ENCODE data around the gene SLC25A26. TPM values are rescaled to one million over a fixed set of nuclear protein-coding genes. Genes with fewer than 3 reads are reported as not detected.
"Not testable (repeated sequence)": the region's sequence is repeated elsewhere in the genome, so short reads cannot be mapped to it uniquely, and the experiment has no call there.

Gene SLC25A26
- total RNA-seq, 1 experiment from 2014 or later = 23.8 TPM

DNA sequence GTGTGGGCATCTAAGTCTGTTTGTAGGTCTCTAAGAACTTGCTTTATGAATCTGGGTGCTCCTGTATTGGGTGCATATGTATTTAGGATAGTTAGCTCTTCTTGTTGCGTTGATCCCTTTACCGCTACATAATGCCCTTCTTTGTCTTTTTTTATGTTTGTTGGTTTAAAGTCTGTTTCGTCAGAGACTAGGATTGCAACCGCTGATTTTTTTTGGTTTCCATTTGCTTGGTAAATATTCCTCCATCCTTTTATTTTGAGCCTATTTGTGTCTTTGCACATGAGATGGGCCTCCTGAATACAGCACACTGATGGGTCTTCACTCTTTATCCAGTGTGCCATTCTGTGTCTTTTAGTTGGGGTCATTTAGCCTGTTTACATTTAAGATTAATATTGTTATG lies 71.1 kb downstream of the SLC25A26 start:
- RAD21 ChIA-PET (ENCODE audit: low non-redundant PET in 1 of 2, low total read pairs in 2 of 2, uncharacterized antibody in 2 of 2, unreplicated experiment in 2 of 2); BruUV-seq (replicated peaks); H3K4me1 ChIP-seq (ENCODE audit: control insufficient read depth in 1 of 2, insufficient read depth in 2 of 2, low read length in 2 of 2); H2AFZ ChIP-seq (ENCODE audit: low read depth, low read length, poor library complexity, severe bottlenecking); intact Hi-C loops (cut with micrococcal nuclease); H4K20me1 ChIP-seq (ENCODE audit: insufficient read depth); POLR2A ChIA-PET; H3K9me2 ChIP-seq (ENCODE audit: insufficient read depth); ATAC-seq; CTCF ChIA-PET; H3K36me3 ChIP-seq (ENCODE audit: control insufficient read depth in 1 of 2, insufficient read depth in 2 of 2, low read length in 2 of 2); H3K27ac ChIP-seq (ENCODE audit: low read depth, low read length); H3K9me3 ChIP-seq (ENCODE audit: control insufficient read depth in 1 of 2, insufficient read depth in 1 of 2, low read depth in 1 of 2, low read length in 2 of 2); H3K27me3 ChIP-seq (ENCODE audit: insufficient read depth, low read length); H3K4me2 ChIP-seq (ENCODE audit: low read length); DNase-seq (ENCODE audit: low read depth, low spot score); H3K4me3 ChIP-seq (replicated peaks in 1 of 2; ENCODE audit: low read depth in 1 of 2, low read length in 2 of 2); H3K9ac ChIP-seq (ENCODE audit: low read length): not testable (repeated sequence)
- H3K79me2 ChIP-seq (ENCODE audit: insufficient read depth, low read length) = peaks cover 11% of the 10 kb centered on the region; the same call in 1 of the 2 replicates

DNA sequence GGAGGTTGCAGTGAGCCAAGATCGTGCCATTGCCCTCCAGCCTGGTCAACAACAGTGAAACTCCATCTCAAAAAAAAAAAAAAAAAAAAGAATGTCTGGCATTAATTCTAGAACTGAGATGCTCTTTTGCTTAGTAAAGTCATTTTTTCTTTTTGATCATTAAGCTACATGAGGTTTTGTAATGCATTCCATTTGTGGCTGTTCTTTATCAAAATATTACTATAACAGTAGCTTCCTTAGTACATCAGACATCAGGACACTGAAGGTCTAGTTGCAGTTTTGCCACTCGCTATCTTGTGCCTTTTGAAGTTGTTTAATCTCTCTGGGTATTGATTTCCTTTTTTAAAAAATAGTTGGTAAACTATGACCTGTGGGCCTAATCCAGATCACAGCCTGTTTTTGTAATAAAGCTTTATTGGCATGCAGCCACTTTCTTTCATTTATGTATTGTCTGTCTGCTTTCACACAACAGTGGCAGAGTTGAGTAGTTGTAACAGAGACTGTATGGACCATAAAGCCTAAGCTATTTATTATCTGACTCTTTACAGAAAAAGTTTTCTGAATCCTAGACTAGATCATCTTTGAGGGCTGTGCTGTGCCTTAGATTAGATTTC lies 76.6 kb downstream of the SLC25A26 start:
- TF ChIP-seq ELF1 (IDR thresholded peaks at IDR 0.05; ENCODE audit: borderline replicate concordance, low read depth) = no peak
- TF ChIP-seq, protein P1, sequence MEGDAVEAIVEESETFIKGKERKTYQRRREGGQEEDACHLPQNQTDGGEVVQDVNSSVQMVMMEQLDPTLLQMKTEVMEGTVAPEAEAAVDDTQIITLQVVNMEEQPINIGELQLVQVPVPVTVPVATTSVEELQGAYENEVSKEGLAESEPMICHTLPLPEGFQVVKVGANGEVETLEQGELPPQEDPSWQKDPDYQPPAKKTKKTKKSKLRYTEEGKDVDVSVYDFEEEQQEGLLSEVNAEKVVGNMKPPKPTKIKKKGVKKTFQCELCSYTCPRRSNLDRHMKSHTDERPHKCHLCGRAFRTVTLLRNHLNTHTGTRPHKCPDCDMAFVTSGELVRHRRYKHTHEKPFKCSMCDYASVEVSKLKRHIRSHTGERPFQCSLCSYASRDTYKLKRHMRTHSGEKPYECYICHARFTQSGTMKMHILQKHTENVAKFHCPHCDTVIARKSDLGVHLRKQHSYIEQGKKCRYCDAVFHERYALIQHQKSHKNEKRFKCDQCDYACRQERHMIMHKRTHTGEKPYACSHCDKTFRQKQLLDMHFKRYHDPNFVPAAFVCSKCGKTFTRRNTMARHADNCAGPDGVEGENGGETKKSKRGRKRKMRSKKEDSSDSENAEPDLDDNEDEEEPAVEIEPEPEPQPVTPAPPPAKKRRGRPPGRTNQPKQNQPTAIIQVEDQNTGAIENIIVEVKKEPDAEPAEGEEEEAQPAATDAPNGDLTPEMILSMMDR (IDR thresholded peaks at IDR 0.05 in 2 of 3, conservative IDR thresholded peaks at IDR 0.05 in 1 of 3; ENCODE audit: borderline replicate concordance in 1 of 3, insufficient read depth in 1 of 3, low read depth in 2 of 3, low read length in 2 of 3) = no peak
- TF ChIP-seq, protein P2, sequence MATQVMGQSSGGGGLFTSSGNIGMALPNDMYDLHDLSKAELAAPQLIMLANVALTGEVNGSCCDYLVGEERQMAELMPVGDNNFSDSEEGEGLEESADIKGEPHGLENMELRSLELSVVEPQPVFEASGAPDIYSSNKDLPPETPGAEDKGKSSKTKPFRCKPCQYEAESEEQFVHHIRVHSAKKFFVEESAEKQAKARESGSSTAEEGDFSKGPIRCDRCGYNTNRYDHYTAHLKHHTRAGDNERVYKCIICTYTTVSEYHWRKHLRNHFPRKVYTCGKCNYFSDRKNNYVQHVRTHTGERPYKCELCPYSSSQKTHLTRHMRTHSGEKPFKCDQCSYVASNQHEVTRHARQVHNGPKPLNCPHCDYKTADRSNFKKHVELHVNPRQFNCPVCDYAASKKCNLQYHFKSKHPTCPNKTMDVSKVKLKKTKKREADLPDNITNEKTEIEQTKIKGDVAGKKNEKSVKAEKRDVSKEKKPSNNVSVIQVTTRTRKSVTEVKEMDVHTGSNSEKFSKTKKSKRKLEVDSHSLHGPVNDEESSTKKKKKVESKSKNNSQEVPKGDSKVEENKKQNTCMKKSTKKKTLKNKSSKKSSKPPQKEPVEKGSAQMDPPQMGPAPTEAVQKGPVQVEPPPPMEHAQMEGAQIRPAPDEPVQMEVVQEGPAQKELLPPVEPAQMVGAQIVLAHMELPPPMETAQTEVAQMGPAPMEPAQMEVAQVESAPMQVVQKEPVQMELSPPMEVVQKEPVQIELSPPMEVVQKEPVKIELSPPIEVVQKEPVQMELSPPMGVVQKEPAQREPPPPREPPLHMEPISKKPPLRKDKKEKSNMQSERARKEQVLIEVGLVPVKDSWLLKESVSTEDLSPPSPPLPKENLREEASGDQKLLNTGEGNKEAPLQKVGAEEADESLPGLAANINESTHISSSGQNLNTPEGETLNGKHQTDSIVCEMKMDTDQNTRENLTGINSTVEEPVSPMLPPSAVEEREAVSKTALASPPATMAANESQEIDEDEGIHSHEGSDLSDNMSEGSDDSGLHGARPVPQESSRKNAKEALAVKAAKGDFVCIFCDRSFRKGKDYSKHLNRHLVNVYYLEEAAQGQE (IDR thresholded peaks at IDR 0.05; ENCODE audit: low read depth) = no peak
- TF ChIP-seq, protein P3, sequence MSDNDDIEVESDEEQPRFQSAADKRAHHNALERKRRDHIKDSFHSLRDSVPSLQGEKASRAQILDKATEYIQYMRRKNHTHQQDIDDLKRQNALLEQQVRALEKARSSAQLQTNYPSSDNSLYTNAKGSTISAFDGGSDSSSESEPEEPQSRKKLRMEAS (IDR thresholded peaks at IDR 0.05) = no peak
- no peak for TF ChIP-seq ZFX (IDR thresholded peaks at IDR 0.05)
- no peak for TF ChIP-seq EGR1 (IDR thresholded peaks at IDR 0.05; ENCODE audit: low read depth)
- no peak for TF ChIP-seq JUND (IDR thresholded peaks at IDR 0.05)
- TF ChIP-seq EZH2phosphoT487 (IDR thresholded peaks at IDR 0.05; ENCODE audit: borderline replicate concordance) = no peak
- Histone ChIP-seq H3K27ac (ENCODE audit: low read depth, low read length) (no peak overlapping the region), H3K9me2 (ENCODE audit: insufficient read depth) (no peaks in the 10 kb centered on the region), H3K79me2 (ENCODE audit: insufficient read depth, low read length) (peaks cover 8% of the 10 kb centered on the region; the same call in 1 of the 2 replicates), H3K9me3 (ENCODE audit: control insufficient read depth in 1 of 2, insufficient read depth in 1 of 2, low read depth in 1 of 2, low read length in 2 of 2) (no peaks in the 10 kb centered on the region), H3K4me2 (ENCODE audit: low read length) (no peak overlapping the region), H3K9ac (ENCODE audit: low read length) (no peak overlapping the region), H4K20me1 (ENCODE audit: insufficient read depth) (no peaks in the 10 kb centered on the region), H3K4me1 (ENCODE audit: control insufficient read depth in 1 of 2, insufficient read depth in 2 of 2, low read length in 2 of 2) (no peaks in the 10 kb centered on the region), H3K4me3 (replicated peaks in 1 of 2; ENCODE audit: low read depth in 1 of 2, low read length in 2 of 2) (no peak overlapping the region), H3K36me3 (ENCODE audit: control insufficient read depth in 1 of 2, insufficient read depth in 2 of 2, low read length in 2 of 2) (no peaks in the 10 kb centered on the region), H3K27me3 (ENCODE audit: insufficient read depth, low read length) (no peaks in the 10 kb centered on the region), H2AFZ (ENCODE audit: low read depth, low read length, poor library complexity, severe bottlenecking) (no peak overlapping the region)
- ChIA-PET RAD21 (ENCODE audit: low non-redundant PET in 1 of 2, low total read pairs in 2 of 2, uncharacterized antibody in 2 of 2, unreplicated experiment in 2 of 2) (no interaction called here), POLR2A (no interaction called here), CTCF (interaction anchor here (0.6 kb wide), 1 partner anchor 10 kb away, joined by 3 read pairs; no protein-coding TSS in a partner anchor)
- BruUV-seq (replicated peaks) = no TSS peak
- intact Hi-C loops (cut with micrococcal nuclease) = no loop called here
- DNase-seq (ENCODE audit: low read depth, low spot score) = no peak
- ATAC-seq = no peak

All from HCT116 (cell line).